Measurements from ENCODE around the gene LPIN3. TPM values are rescaled to one million over a fixed set of nuclear protein-coding genes. Genes with fewer than 3 reads are reported as not detected.

Gene LPIN3
- total and polyA plus RNA-seq, 2 donors (not counting 3 experiments of a cell fraction or from before 2014, with no cell fraction given) = 2.1 to 3.0 TPM

DNA sequence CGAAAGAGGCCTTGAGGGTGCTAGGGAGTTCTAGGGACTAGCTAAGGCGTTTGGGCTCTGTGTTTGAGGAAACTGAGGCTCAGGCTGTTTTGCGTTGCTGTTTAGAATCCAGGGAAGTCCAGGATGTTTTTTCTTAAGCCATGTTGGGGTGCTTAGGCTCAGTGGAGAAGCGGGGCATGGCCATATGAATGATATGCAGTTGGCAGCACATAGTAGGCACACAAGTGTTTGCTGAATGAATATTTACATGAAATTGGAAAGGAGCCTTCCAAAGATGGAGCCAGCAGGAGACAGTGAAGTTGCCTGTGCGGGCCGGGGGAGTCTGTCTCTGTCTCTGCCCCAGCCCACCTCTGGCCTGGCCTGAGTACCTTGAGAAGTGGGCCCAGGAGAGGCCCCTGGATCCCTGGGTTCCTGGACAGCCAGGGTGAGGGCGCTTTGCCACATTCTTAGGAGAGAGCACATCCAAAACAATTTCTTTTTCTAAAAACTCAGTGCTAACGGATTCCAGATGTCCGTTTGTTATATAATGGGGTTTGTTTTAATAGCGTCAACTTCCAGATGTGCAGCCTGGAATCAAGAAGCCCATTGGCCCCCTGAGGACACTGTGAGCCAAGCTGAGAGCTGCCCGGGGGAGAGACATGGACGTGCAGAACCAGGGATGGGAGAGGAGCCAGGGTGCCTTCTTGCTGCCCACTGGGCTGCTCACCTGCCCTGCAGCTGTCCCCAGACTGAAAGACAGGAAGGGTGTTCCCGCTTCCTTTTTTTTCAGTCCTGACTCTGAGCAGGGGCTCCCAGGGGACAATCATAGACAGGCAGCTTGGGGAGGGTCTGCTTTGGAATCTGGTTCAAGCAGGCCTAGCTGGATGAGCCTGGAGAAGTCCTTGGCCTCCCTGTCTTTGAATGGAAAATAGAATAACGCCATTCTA lies 46.1 kb downstream of the LPIN3 start:
- Histone ChIP-seq H3K36me3 (ENCODE audit: control insufficient read depth in 2 of 2, extremely low read depth in 1 of 2, insufficient read depth in 2 of 2, low read length in 2 of 2) (no peaks in the 10 kb centered on the region), H3K27ac (ENCODE audit: insufficient read depth, low read depth, low read length) (no peak overlapping the region), H3K79me2 (ENCODE audit: control insufficient read depth, insufficient read depth, low read length) (no peaks in the 10 kb centered on the region), H3K4me2 (ENCODE audit: insufficient read depth, low read length) (no peak overlapping the region), H3K4me3 (replicated peaks in 1 of 3; ENCODE audit: insufficient read depth in 1 of 3, low read depth in 1 of 3, low read length in 3 of 3) (no peak overlapping the region), H3K9me3 (replicated peaks; ENCODE audit: control insufficient read depth, insufficient read depth, low read length) (no peaks in the 10 kb centered on the region), H3K9ac (replicated peaks; ENCODE audit: extremely low read depth, insufficient read depth, low read length) (no peak overlapping the region), H2AFZ (ENCODE audit: low read depth, low read length) (no peak overlapping the region), H4K20me1 (replicated peaks; ENCODE audit: control insufficient read depth, extremely low read depth, insufficient read depth, low read length) (no peaks in the 10 kb centered on the region), H3K4me1 (ENCODE audit: control insufficient read depth, extremely low read depth, insufficient read depth, low read length) (no peaks in the 10 kb centered on the region), H3K27me3 (ENCODE audit: control insufficient read depth in 2 of 2, insufficient read depth in 2 of 2, low read length in 2 of 2) (peaks cover 2 to 3% of the 10 kb centered on the region in 2 experiments), H3K9me1 (replicated peaks; ENCODE audit: control insufficient read depth, extremely low read depth, insufficient read depth, low read length) (no peaks in the 10 kb centered on the region)
- ChIA-PET POLR2A (no interaction called here), CTCF (no interaction called here)
- intact Hi-C loops (cut with micrococcal nuclease) = no loop called here
- TF ChIP-seq EZH2 (IDR thresholded peaks at IDR 0.05; ENCODE audit: borderline replicate concordance, low read depth, low read length, severe bottlenecking) (no peak), POLR2A (IDR thresholded peaks at IDR 0.05; ENCODE audit: low read depth, low read length) (no peak), FOS (IDR thresholded peaks at IDR 0.05; ENCODE audit: borderline replicate concordance, insufficient read depth, low read length) (no peak), JUN (IDR thresholded peaks at IDR 0.05; ENCODE audit: borderline replicate concordance, insufficient read depth, insufficient read length, low read depth) (no peak), POLR2AphosphoS5 (IDR thresholded peaks at IDR 0.05; ENCODE audit: insufficient read depth, low read depth, low read length) (no peak), GATA2 (IDR thresholded peaks at IDR 0.05; ENCODE audit: insufficient read depth, insufficient read length, low read depth, low read length) (no peak), MYC (IDR thresholded peaks at IDR 0.05; ENCODE audit: low read depth, low read length) (no peak)
- TF ChIP-seq, protein P1, sequence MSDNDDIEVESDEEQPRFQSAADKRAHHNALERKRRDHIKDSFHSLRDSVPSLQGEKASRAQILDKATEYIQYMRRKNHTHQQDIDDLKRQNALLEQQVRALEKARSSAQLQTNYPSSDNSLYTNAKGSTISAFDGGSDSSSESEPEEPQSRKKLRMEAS (IDR thresholded peaks at IDR 0.05; ENCODE audit: insufficient read depth, insufficient read length) = no peak
- TF ChIP-seq, protein P2, sequence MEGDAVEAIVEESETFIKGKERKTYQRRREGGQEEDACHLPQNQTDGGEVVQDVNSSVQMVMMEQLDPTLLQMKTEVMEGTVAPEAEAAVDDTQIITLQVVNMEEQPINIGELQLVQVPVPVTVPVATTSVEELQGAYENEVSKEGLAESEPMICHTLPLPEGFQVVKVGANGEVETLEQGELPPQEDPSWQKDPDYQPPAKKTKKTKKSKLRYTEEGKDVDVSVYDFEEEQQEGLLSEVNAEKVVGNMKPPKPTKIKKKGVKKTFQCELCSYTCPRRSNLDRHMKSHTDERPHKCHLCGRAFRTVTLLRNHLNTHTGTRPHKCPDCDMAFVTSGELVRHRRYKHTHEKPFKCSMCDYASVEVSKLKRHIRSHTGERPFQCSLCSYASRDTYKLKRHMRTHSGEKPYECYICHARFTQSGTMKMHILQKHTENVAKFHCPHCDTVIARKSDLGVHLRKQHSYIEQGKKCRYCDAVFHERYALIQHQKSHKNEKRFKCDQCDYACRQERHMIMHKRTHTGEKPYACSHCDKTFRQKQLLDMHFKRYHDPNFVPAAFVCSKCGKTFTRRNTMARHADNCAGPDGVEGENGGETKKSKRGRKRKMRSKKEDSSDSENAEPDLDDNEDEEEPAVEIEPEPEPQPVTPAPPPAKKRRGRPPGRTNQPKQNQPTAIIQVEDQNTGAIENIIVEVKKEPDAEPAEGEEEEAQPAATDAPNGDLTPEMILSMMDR (IDR thresholded peaks at IDR 0.05; ENCODE audit: extremely low read depth in 1 of 2, insufficient read depth in 1 of 2, low read depth in 1 of 2, low read length in 2 of 2) = no peak
- FAIRE-seq = no peak
- no peak for DNase-seq (ENCODE audit: low read depth, low spot score)
- BruUV-seq (replicated peaks) = no TSS peak
- dilution Hi-C loops (cut with MboI; ENCODE audit: extremely low pct_ligation_motif_present, low sequenced_read_pairs) = no loop called here
